ENCODE measurements around the gene DAB1. TPM values are rescaled to one million over a fixed set of nuclear protein-coding genes. Genes with fewer than 3 reads are reported as not detected.

Gene DAB1
- total and polyA plus RNA-seq, 2 of the 8 experiments (the other 6 are each of a cell fraction or from before 2014, with no cell fraction given): 4.4 to 11.8 TPM

DNA sequence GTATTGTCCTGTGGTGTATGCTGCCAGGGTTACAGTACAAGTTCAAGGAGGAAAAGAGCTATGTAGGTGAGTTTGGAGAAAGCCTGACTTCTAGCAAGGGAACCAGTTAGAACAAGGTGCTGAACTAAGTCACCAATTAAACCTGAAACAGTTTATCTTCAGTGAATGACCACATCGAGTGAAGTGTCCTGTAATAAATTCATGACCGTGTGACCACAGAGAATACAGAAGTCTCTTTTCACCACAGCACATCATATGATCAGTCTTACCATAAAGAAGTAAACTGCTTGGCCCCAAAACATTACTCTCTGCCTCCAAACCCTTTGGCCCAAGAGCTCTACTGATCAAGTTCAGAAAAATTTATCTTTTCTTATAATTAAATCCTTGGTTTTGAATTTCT lies 141.4 kb downstream of the DAB1 start:
- Histone ChIP-seq H3K79me2 (ENCODE audit: control insufficient read depth in 1 of 2, insufficient read depth in 2 of 2, low read length in 2 of 2) (no peaks in the 10 kb centered on the region), H2BK20ac (ENCODE audit: low read length) (no peak overlapping the region), H3K23me2 (ENCODE audit: low read depth, low read length) (no peaks in the 10 kb centered on the region), H3K18ac (ENCODE audit: extremely low read depth, low read length) (no peak overlapping the region), H3K36me3 (ENCODE audit: control insufficient read depth in 2 of 4, insufficient read depth in 4 of 4, low read length in 3 of 4) (no peaks in the 10 kb centered on the region), H3K9me3 (ENCODE audit: insufficient read depth in 2 of 2, low read depth in 1 of 2, low read length in 1 of 2) (no peaks in the 10 kb centered on the region), H4K8ac (ENCODE audit: extremely low read depth, insufficient read depth, low read length) (no peak overlapping the region), H2BK15ac (ENCODE audit: low read length) (no peak overlapping the region), H3K56ac (replicated peaks; ENCODE audit: insufficient read length, low read depth, low read length) (no peak overlapping the region), H3K9ac (replicated peaks in 1 of 4; ENCODE audit: extremely low read depth in 1 of 4, low read depth in 3 of 4, low read length in 3 of 4) (no peak overlapping the region), H4K91ac (replicated peaks; ENCODE audit: insufficient read length, low read length) (no peak overlapping the region), H3K14ac (ENCODE audit: insufficient read length) (no peak overlapping the region), H4K20me1 (replicated peaks in 1 of 2; ENCODE audit: control insufficient read depth in 1 of 2, insufficient read depth in 2 of 2, low read length in 2 of 2) (no peaks in the 10 kb centered on the region), H3K27ac (ENCODE audit: low read depth, low read length) (no peak overlapping the region), H2BK120ac (replicated peaks; ENCODE audit: low read depth, low read length) (no peak overlapping the region), H3K79me1 (ENCODE audit: low read depth, low read length) (no peaks in the 10 kb centered on the region; the same call in 1 of the 2 replicates), H2AK5ac (ENCODE audit: low read depth, low read length) (no peak overlapping the region), H3K4ac (replicated peaks; ENCODE audit: insufficient read length, low read depth, low read length) (no peak overlapping the region), H3K4me2 (ENCODE audit: insufficient read depth in 1 of 2, low read depth in 2 of 2, low read length in 2 of 2) (no peak overlapping the region), H2BK12ac (ENCODE audit: low read depth, low read length) (no peak overlapping the region), H2AFZ (ENCODE audit: low read length) (no peak overlapping the region), H3K4me3 (ENCODE audit: extremely low read depth in 1 of 4, insufficient read depth in 2 of 4, low read depth in 3 of 4, low read length in 4 of 4) (no peak overlapping the region), H2BK5ac (ENCODE audit: low read depth, low read length) (no peak overlapping the region), H4K5ac (ENCODE audit: insufficient read length, low read depth, low read length) (no peak overlapping the region), H3K23ac (ENCODE audit: insufficient read length) (no peak overlapping the region), H3K4me1 (replicated peaks in 1 of 4; ENCODE audit: control insufficient read depth in 3 of 4, insufficient read depth in 4 of 4, low read length in 3 of 4) (no peaks in the 10 kb centered on the region), H3K27me3 (replicated peaks in 1 of 4; ENCODE audit: control insufficient read depth in 3 of 4, extremely low read depth in 1 of 4, insufficient read depth in 3 of 4, low read length in 3 of 4) (no peaks in the 10 kb centered on the region)
- ChIA-PET CTCF (ENCODE audit: partially characterized antibody) (no interaction called here), POLR2A (ENCODE audit: partially characterized antibody) (no interaction called here)
- FAIRE-seq (no peak), DNase-seq (ENCODE audit: low read depth in 1 of 2, low spot score in 2 of 2) (no peak)
- no peak for TF ChIP-seq FOSL1 (IDR thresholded peaks at IDR 0.05; ENCODE audit: insufficient read depth, low read depth, low read length)
- no peak for TF ChIP-seq CHD2 (IDR thresholded peaks at IDR 0.05; ENCODE audit: low read length)
- no peak for TF ChIP-seq EZH2 (IDR thresholded peaks at IDR 0.05; ENCODE audit: low read depth, low read length, severe bottlenecking)
- TF ChIP-seq KDM1A (IDR thresholded peaks at IDR 0.05; ENCODE audit: borderline replicate concordance, low read length): no peak
- no peak for TF ChIP-seq CTBP2 (IDR thresholded peaks at IDR 0.05; ENCODE audit: borderline replicate concordance, insufficient read depth, insufficient read length, low read length)
- no peak for TF ChIP-seq TAF1 (IDR thresholded peaks at IDR 0.05; ENCODE audit: low read depth, low read length)
- TF ChIP-seq JUND (IDR thresholded peaks at IDR 0.05; ENCODE audit: low read length): no peak
- no peak for TF ChIP-seq ZNF274 (IDR thresholded peaks at IDR 0.05; ENCODE audit: borderline replicate concordance, extremely low read depth, low read length)
- no peak for TF ChIP-seq YY1 (IDR thresholded peaks at IDR 0.05; ENCODE audit: low read depth, low read length)
- TF ChIP-seq EGR1 (IDR thresholded peaks at IDR 0.05; ENCODE audit: borderline replicate concordance, low read depth, low read length): no peak
- TF ChIP-seq GTF2F1 (IDR thresholded peaks at IDR 0.05; ENCODE audit: borderline replicate concordance, low read depth, low read length): no peak
- TF ChIP-seq SRF (IDR thresholded peaks at IDR 0.05; ENCODE audit: low read depth, low read length): no peak
- TF ChIP-seq SUZ12 (IDR thresholded peaks at IDR 0.05; ENCODE audit: low read length): no peak
- TF ChIP-seq MAFK (IDR thresholded peaks at IDR 0.05; ENCODE audit: low read depth, low read length): no peak
- no peak for TF ChIP-seq HDAC6 (IDR thresholded peaks at IDR 0.05; ENCODE audit: low read depth, low read length)
- TF ChIP-seq PHF8 (conservative IDR thresholded peaks at IDR 0.05; ENCODE audit: low read depth, low read length): no peak
- WGBS, 2 experiments (ENCODE audit: extremely low coverage in 1 of 2, insufficient coverage in 1 of 2, insufficient read length in 1 of 2, insufficient replicate concordance in 2 of 2, low coverage in 1 of 2, low lambda C conversion rate in 2 of 2, missing lambda C conversion rate in 1 of 2): 87% methylated on average over 2 of the region's 2 CpGs; no CpG with 5 or more reads in 1 of the 2 experiments

All from H1 (cell line).